Fibroblast of peridontal ligament (primary cell): ENCODE results near the gene TMED6.
"Not testable (repeated sequence)": the region's sequence is repeated elsewhere in the genome, so short reads cannot be mapped to it uniquely, and the experiment has no call there.

Experiments
- DNase-seq: peaks from one replicate; pipeline ENCODE4 v3.0.0-alpha.2; 2010; ENCODE audit errors: extremely low read depth

The TMED6 gene

GRCh38 chr16:69301861-69302260, 49.7 kb downstream of the TMED6 start:
- no peak for DNase-seq

DNA sequence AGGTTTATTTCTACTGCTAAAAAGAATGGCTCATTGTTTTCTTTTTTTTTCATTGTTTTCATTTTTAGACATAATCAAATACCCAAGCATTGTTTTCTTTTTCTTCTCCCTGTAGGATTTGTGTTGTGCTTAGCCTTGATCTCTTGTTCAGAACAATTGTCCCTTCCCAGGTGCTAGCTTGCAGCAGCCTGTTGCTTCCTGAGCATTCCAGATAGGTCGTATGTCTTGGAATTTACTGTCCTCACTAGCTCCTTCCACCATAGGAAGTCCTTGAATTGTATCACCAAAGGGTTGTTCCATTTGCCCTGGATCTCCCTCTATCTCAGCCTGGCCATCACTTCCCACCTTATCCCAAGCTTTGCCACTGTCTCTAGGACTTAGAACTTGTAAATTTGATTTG, 50.4 kb downstream of the TMED6 start:
- no peak for DNase-seq

- no peak for DNase-seq
These were observed 53.3 kb downstream of the TMED6 start for GRCh38 chr16:69298261-69298660.

- DNase-seq, result not testable (repeated sequence)
These were observed 54.8 kb downstream of the TMED6 start for GRCh38 chr16:69296771-69297170.

GRCh38 chr16:69294051-69294450, 57.5 kb downstream of the TMED6 start:
- no peak for DNase-seq

DNA sequence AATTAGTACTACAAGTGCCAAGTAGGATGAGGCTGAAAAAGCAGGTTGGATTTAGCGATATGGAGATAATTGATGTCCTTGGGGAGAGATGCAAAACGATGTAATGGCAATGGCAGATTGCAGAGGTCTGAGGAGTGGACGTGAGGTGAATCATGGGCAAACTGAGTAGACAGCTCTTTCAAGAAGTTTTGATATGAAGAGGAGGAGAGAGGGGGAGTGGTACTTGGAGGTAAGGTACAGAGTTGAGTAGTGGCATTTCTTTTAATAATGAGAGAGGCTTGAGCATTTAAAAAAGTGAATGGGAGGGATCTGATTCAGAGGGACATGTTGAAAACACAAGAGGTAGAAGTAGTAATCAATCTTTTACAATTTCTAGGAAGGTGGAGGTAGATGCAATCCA, 58.2 kb downstream of the TMED6 start:
- DNase-seq, result no peak
